GM23338 (cell line): ENCODE measurements around the gene ANO4. TPM values are rescaled to one million over a fixed set of nuclear protein-coding genes. Genes with fewer than 3 reads are reported as not detected.

ENCODE experiments used
- ATAC-seq: fragments of 200-7000 bp; cut with Tn5 transposase; 3 replicates; pipeline ENCODE4 v1.9.1; 2020
- DNase-seq: peaks from one replicate; pipeline ENCODE4 v3.0.0-alpha.2; 2015; ENCODE audit warnings: low spot score
- H2AFZ ChIP-seq: fragments of 200-600 bp; sonication (generic); 2 replicates; pipeline ENCODE4 v1.8.0; 2016; ENCODE audit warnings: antibody characterized with exemption, mild to moderate bottlenecking, moderate library complexity
- H3F3A ChIP-seq: fragments of 200-600 bp; sonication (generic); replicated peaks from 2 replicates; pipeline ENCODE4 v1.8.0; 2017; ENCODE audit warnings: antibody characterized with exemption, mixed run types, low read depth
- H3K27ac ChIP-seq: fragments of 200-600 bp; sonication (generic); 2 replicates; pipeline ENCODE4 v1.6.1; 2016; ENCODE audit warnings: low read depth
- H3K27me3 ChIP-seq: fragments of 200-600 bp; sonication (generic); 2 replicates; pipeline ENCODE4 v1.8.0; 2016; ENCODE audit warnings: mild to moderate bottlenecking, mixed run types, moderate library complexity; ENCODE audit not compliant: insufficient read depth
- H3K36me3 ChIP-seq: fragments of 200-600 bp; sonication (generic); 2 replicates; pipeline ENCODE4 v1.8.0; 2016; ENCODE audit warnings: mild to moderate bottlenecking; ENCODE audit not compliant: insufficient read depth
- H3K4me1 ChIP-seq: fragments of 200-600 bp; sonication (generic); 2 replicates; pipeline ENCODE4 v1.8.0; 2016; ENCODE audit warnings: mild to moderate bottlenecking, moderate library complexity; ENCODE audit not compliant: insufficient read depth
- H3K4me2 ChIP-seq: fragments of 200-600 bp; sonication (generic); 2 replicates; pipeline ENCODE4 v1.7.1; 2017; ENCODE audit warnings: mixed run types
- H3K4me3 ChIP-seq: fragments of 200-600 bp; sonication (generic); 2 replicates; pipeline ENCODE4 v1.6.1; 2016; ENCODE audit warnings: mixed run types
- H3K79me2 ChIP-seq: fragments of 200-600 bp; sonication (generic); replicated peaks from 2 replicates; pipeline ENCODE4 v1.8.0; 2017; ENCODE audit warnings: mild to moderate bottlenecking; ENCODE audit not compliant: insufficient read depth
- H3K9me2 ChIP-seq: fragments of 200-600 bp; sonication (generic); 2 replicates; pipeline ENCODE4 v1.8.0; 2017; ENCODE audit not compliant: insufficient read depth
- H4K20me1 ChIP-seq: fragments of 200-600 bp; sonication (generic); replicated peaks from 2 replicates; pipeline ENCODE4 v1.8.0; 2017; ENCODE audit warnings: mild to moderate bottlenecking; ENCODE audit not compliant: insufficient read depth
- H3K27ac Mint-ChIP-seq: 2 replicates; pipeline ENCODE4 v1.8.0; 2020; ENCODE audit warnings: inconsistent platforms, mild to moderate bottlenecking, moderate library complexity, mixed read lengths
- H3K27me3 Mint-ChIP-seq: 3 replicates; pipeline ENCODE4 v1.8.0; 2022; ENCODE audit warnings: low read depth, mild to moderate bottlenecking, moderate library complexity, mixed read lengths, inconsistent platforms; ENCODE audit not compliant: insufficient read depth, poor library complexity
- H3K36me3 Mint-ChIP-seq: 3 replicates; pipeline ENCODE4 v1.8.0; 2021; ENCODE audit warnings: low read depth, mild to moderate bottlenecking, inconsistent platforms, moderate library complexity, mixed read lengths
- H3K4me1 Mint-ChIP-seq: 3 replicates; pipeline ENCODE4 v1.8.0; 2020; ENCODE audit warnings: mild to moderate bottlenecking, inconsistent platforms, mixed read lengths
- H3K4me3 Mint-ChIP-seq: 3 replicates; pipeline ENCODE4 v1.8.0; 2021; ENCODE audit warnings: moderate library complexity, mild to moderate bottlenecking, inconsistent platforms, mixed read lengths
- H3K9me3 Mint-ChIP-seq: 3 replicates; pipeline ENCODE4 v1.8.0; 2020; ENCODE audit warnings: moderate library complexity, mild to moderate bottlenecking, inconsistent platforms, mixed read lengths
- EZH2phosphoT487 ChIP-seq: fragments of 200-600 bp; sonication (generic); IDR thresholded peaks from one replicate; pipeline ENCODE4 v1.8.1; 2018; ENCODE audit warnings: antibody characterized with exemption; ENCODE audit not compliant: unreplicated experiment
- JUNB ChIP-seq: IDR thresholded peaks from one replicate; pipeline ENCODE4 v1.6.1; 2016; ENCODE audit warnings: antibody characterized with exemption; ENCODE audit not compliant: unreplicated experiment
- POLR2AphosphoS5 ChIP-seq: IDR thresholded peaks from 2 replicates; pipeline ENCODE4 v1.6.1; 2016; ENCODE audit warnings: antibody characterized with exemption, low read depth
- STAT1 ChIP-seq: IDR thresholded peaks from one replicate; pipeline ENCODE4 v1.6.1; 2016; ENCODE audit warnings: antibody characterized with exemption; ENCODE audit not compliant: unreplicated experiment
- polyA plus RNA-seq: library from polyadenylated mRNA; unstranded; fragments of >200 nt; fragmentation: Nextera tagmentation; extraction: Ambion mirVana; gene quantifications from 2 replicates; pipeline ENCODE4 v1.2.1, GENCODE V29; 2016
- total RNA-seq: library from RNA; depleted of rRNA; stranded (reverse); fragments of >200 nt; shearing (Covaris generic); gene quantifications from 2 replicates; pipeline ENCODE4 v1.2.3, GENCODE V29; 2014
- TF ChIP-seq, protein P1 (sequence below): IDR thresholded peaks from one replicate; pipeline ENCODE4 v1.6.1; 2018; ENCODE audit warnings: antibody characterized with exemption; ENCODE audit not compliant: unreplicated experiment
- TF ChIP-seq, protein P2 (sequence below), 2 experiments: fragments of 200-600 bp in 1 of 2; sonication (generic) in 1 of 2; conservative IDR thresholded peaks; 2 replicates each; pipeline versions ENCODE4 v1.5.1 to v1.6.1; 2016 to 2017; ENCODE audit warnings: antibody characterized with exemption in 2 of 2, low read depth in 2 of 2, mild to moderate bottlenecking in 2 of 2, moderate library complexity in 1 of 2

The ANO4 gene
- total and polyA plus RNA-seq, 2 experiments from 2014 or later: 1.7 to 8.7 TPM

DNA sequence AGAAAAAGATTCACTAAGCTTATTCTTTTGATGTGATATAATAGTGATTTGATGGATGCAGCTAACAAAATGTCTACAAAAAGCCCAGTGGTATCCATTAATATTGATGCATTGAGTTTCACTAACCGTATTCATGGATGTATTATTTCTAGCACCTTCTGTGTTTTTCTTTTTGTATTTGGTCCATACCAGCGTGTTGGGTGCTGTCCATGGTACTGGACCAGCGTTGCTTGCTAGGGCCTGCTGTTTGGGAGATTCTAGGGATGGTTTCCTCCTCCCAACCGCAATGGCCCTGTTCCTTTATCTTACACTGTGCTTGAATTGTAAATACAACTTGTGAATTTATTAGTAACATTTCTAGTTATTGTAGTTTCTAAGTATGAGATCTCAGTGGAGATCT is 31.7 kb downstream of the ANO4 start:
- no peaks in the 10 kb centered on the region for H3K27me3 Mint-ChIP-seq
- H4K20me1 ChIP-seq: no peaks in the 10 kb centered on the region
- ATAC-seq (peak; percentile 58), DNase-seq (peak; percentile 81)
- no peaks in the 10 kb centered on the region for H3K9me3 Mint-ChIP-seq
- no peak for TF ChIP-seq JUNB
- TF ChIP-seq, protein P1, sequence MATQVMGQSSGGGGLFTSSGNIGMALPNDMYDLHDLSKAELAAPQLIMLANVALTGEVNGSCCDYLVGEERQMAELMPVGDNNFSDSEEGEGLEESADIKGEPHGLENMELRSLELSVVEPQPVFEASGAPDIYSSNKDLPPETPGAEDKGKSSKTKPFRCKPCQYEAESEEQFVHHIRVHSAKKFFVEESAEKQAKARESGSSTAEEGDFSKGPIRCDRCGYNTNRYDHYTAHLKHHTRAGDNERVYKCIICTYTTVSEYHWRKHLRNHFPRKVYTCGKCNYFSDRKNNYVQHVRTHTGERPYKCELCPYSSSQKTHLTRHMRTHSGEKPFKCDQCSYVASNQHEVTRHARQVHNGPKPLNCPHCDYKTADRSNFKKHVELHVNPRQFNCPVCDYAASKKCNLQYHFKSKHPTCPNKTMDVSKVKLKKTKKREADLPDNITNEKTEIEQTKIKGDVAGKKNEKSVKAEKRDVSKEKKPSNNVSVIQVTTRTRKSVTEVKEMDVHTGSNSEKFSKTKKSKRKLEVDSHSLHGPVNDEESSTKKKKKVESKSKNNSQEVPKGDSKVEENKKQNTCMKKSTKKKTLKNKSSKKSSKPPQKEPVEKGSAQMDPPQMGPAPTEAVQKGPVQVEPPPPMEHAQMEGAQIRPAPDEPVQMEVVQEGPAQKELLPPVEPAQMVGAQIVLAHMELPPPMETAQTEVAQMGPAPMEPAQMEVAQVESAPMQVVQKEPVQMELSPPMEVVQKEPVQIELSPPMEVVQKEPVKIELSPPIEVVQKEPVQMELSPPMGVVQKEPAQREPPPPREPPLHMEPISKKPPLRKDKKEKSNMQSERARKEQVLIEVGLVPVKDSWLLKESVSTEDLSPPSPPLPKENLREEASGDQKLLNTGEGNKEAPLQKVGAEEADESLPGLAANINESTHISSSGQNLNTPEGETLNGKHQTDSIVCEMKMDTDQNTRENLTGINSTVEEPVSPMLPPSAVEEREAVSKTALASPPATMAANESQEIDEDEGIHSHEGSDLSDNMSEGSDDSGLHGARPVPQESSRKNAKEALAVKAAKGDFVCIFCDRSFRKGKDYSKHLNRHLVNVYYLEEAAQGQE: peak; percentile 96
- H3K9me2 ChIP-seq: no peaks in the 10 kb centered on the region
- no peak overlapping the region for H3K4me3 ChIP-seq
- H3K27me3 ChIP-seq: no peaks in the 10 kb centered on the region
- no peak overlapping the region for H3K27ac ChIP-seq
- H3K4me3 Mint-ChIP-seq: no peak overlapping the region
- H3F3A ChIP-seq: no peaks in the 10 kb centered on the region
- H3K4me2 ChIP-seq: no peak overlapping the region
- H3K4me1 Mint-ChIP-seq: peaks cover 20% of the 10 kb centered on the region
- H3K36me3 ChIP-seq: no peaks in the 10 kb centered on the region
- no peaks in the 10 kb centered on the region for H3K36me3 Mint-ChIP-seq
- no peaks in the 10 kb centered on the region for H3K79me2 ChIP-seq
- H3K27ac Mint-ChIP-seq: no peak overlapping the region
- no peak overlapping the region for H2AFZ ChIP-seq
- peaks cover 13% of the 10 kb centered on the region; the same call in 1 of the 2 replicates for H3K4me1 ChIP-seq

- Histone ChIP-seq H3K79me2 (no peaks in the 10 kb centered on the region), H3K27ac (no peak overlapping the region), H4K20me1 (no peaks in the 10 kb centered on the region), H3K27me3 (no peaks in the 10 kb centered on the region), H3K9me2 (no peaks in the 10 kb centered on the region), H2AFZ (no peak overlapping the region), H3K4me3 (no peak overlapping the region), H3K4me2 (no peak overlapping the region), H3F3A (no peaks in the 10 kb centered on the region), H3K4me1 (peaks cover 9% of the 10 kb centered on the region; the same call in 1 of the 2 replicates), H3K36me3 (no peaks in the 10 kb centered on the region)
- ATAC-seq (peak; percentile 84), DNase-seq (peak; percentile 71)
- Mint-ChIP-seq H3K4me3 (no peak overlapping the region), H3K4me1 (peaks cover 13% of the 10 kb centered on the region; the same call in 2 of the 3 replicates), H3K9me3 (no peaks in the 10 kb centered on the region), H3K27ac (no peak overlapping the region), H3K27me3 (no peaks in the 10 kb centered on the region), H3K36me3 (no peaks in the 10 kb centered on the region)
- TF ChIP-seq, protein P2, sequence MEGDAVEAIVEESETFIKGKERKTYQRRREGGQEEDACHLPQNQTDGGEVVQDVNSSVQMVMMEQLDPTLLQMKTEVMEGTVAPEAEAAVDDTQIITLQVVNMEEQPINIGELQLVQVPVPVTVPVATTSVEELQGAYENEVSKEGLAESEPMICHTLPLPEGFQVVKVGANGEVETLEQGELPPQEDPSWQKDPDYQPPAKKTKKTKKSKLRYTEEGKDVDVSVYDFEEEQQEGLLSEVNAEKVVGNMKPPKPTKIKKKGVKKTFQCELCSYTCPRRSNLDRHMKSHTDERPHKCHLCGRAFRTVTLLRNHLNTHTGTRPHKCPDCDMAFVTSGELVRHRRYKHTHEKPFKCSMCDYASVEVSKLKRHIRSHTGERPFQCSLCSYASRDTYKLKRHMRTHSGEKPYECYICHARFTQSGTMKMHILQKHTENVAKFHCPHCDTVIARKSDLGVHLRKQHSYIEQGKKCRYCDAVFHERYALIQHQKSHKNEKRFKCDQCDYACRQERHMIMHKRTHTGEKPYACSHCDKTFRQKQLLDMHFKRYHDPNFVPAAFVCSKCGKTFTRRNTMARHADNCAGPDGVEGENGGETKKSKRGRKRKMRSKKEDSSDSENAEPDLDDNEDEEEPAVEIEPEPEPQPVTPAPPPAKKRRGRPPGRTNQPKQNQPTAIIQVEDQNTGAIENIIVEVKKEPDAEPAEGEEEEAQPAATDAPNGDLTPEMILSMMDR (conservative IDR thresholded peaks at IDR 0.05; ENCODE audit: low read depth in 2 of 2): peak; percentile 86 to 88
- no peak for TF ChIP-seq POLR2AphosphoS5
- no peak for TF ChIP-seq EZH2phosphoT487
- TF ChIP-seq STAT1: no peak
These were observed 33.4 kb downstream of the ANO4 start for GRCh38 chr12:100827901-100828520.
